Measurements from ENCODE around the gene AP5M1.

AP5M1 gene

DNA sequence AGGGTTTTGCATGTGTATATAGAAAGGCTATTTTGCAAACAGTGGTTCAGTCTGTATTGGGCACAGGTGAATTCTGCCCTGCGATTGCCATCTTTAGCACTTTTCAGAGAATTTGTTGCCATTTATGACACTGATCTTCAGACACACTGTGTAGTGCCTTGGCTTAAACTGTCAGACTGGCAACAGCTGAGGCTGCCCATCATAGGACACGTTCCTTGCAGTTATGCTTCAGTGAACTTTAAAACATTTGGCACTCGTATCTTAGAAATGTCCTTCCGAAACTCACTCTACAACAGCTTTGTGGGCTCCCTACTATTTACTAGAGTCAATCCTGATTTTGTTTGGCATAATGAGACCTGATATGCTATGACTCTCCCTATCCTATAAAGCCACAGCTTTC lies 29.1 kb downstream of the AP5M1 start:
- ChIA-PET POLR2A (no interaction called here), CTCF (interaction anchor here (1.2 to 2.0 kb wide), 3 partner anchors 12 to 810 kb away, joined by 3 to 5 read pairs (median 4); no protein-coding TSS in a partner anchor)
- H3K4me3 ChIP-seq (ENCODE audit: low read depth, low read length): no peak overlapping the region
- TF ChIP-seq, protein P1, sequence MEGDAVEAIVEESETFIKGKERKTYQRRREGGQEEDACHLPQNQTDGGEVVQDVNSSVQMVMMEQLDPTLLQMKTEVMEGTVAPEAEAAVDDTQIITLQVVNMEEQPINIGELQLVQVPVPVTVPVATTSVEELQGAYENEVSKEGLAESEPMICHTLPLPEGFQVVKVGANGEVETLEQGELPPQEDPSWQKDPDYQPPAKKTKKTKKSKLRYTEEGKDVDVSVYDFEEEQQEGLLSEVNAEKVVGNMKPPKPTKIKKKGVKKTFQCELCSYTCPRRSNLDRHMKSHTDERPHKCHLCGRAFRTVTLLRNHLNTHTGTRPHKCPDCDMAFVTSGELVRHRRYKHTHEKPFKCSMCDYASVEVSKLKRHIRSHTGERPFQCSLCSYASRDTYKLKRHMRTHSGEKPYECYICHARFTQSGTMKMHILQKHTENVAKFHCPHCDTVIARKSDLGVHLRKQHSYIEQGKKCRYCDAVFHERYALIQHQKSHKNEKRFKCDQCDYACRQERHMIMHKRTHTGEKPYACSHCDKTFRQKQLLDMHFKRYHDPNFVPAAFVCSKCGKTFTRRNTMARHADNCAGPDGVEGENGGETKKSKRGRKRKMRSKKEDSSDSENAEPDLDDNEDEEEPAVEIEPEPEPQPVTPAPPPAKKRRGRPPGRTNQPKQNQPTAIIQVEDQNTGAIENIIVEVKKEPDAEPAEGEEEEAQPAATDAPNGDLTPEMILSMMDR (IDR thresholded peaks at IDR 0.05; ENCODE audit: insufficient read depth, low read length, missing control alignments): no peak
- DNase-seq (ENCODE audit: low read depth, low spot score): no peak

DNA sequence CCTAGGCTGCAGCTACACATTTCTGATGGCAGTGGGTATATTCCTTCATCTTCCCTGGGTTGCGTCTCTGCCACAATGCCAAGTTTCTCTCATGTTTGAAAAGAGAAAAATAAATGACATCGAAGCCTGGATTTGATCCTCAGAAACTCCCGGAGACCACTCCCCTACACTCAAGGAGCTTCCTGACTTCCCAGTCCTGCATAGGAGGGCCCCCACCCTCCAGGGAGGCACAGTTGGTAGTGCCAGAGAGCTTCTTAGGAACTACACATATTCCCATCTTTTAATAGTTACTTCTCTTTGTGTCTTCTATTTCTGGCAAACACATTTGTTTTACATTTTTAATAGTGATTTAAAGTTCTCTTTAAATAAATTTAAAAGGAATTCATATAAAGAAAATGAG lies 30.7 kb downstream of the AP5M1 start:
- ChIA-PET POLR2A (no interaction called here), CTCF (interaction anchor here (1.2 kb wide), 1 partner anchor 808 kb away, joined by 3 read pairs; no protein-coding TSS in a partner anchor)
- H3K4me3 ChIP-seq (ENCODE audit: low read depth, low read length): no peak overlapping the region
- DNase-seq (ENCODE audit: low read depth, low spot score): no peak
- TF ChIP-seq, protein P1 (IDR thresholded peaks at IDR 0.05; ENCODE audit: insufficient read depth, low read length, missing control alignments): no peak

DNA sequence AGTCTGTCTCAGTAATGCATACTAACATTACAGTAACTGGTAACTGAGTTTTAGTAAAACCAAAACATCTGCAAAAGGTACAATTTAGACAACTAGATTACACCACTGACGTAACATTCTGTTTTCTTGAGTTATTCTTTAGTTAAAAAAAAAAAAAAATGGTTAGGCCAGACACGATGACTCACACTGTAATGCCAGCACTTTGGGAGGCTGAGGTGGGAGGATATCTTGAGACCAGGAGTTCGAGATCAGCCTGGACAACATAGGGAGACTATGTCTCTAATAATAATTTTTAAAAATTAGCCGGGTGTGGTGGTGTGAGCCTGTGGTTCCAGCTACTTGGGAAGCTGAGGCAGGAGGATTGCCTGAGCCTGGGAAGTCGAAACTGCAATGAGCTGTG lies 34.1 kb downstream of the AP5M1 start:
- DNase-seq (ENCODE audit: low read depth, low spot score): no peak
- ChIA-PET POLR2A (no interaction called here), CTCF (interaction anchor here (1.5 kb wide), 1 partner anchor 812 kb away, joined by 6 read pairs; no protein-coding TSS in a partner anchor)
- no peak overlapping the region for H3K4me3 ChIP-seq (ENCODE audit: low read depth, low read length)
- TF ChIP-seq, protein P1 (IDR thresholded peaks at IDR 0.05; ENCODE audit: insufficient read depth, low read length, missing control alignments): no peak

DNA sequence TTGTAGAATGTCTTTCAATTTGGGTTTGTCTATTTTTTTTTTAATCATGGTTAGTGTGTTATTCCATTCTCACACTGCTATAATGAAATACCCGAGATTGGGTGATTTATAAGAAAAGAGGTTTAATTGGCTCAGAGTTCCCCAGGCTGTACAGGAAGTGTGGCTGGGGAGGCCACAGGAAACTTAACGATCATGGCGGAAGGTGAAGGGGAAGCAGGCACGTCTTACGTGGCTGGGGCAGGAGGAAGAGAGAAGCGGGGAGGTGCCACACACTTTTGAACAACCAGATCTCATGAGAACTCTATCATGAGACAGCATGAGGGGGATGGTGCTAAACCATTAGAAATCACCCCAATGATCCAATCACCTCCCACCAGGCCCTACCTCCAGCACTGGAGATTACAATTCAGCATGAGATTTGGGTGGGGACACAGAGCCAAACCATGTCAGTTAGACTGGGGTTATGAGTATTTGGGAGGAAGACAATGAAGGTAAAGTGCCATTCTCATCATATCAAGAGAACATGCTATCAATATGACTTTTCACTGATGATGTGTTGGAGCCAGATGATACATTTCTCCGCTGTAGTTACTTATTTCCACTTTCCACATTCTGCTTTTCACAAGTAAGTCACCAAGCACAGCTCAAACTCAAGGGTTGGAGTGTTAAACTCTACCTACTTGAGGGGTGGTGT lies 45.8 kb downstream of the AP5M1 start:
- H3K4me3 ChIP-seq (ENCODE audit: low read depth, low read length): no peak overlapping the region
- ChIA-PET CTCF (interaction anchor here (1.0 to 3.4 kb wide), 8 partner anchors 7 to 830 kb away, joined by 3 to 85 read pairs (median 4); no protein-coding TSS in a partner anchor), POLR2A (no interaction called here)
- DNase-seq (ENCODE audit: low read depth, low spot score): no peak
- TF ChIP-seq, protein P1 (IDR thresholded peaks at IDR 0.05; ENCODE audit: insufficient read depth, low read length, missing control alignments): no peak

DNA sequence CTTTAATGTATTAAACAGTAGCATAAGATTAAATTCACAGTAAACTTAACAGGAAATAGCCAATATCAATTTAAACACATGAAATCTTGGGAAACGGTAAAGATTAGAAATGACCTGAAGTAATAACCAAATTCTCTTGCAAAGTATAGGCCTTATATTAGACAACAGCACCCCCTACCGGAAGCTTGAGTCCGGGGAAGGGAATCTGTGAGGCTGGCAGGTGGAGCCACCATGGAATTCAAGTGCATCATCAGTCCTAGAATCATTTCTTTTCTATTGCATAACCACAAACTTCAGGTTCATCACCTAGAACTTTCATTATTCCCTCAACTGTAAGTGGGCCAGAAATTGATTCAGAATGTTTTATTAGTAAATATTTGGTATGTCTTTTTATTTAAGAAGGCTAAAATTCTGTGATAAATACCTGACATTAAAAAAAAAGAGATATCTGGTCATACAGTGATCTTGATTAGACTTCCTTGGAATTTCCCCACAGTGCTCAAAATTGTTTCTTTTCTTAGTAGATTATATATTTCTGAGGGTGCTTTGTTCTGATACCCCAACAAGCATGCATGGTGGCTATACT lies 48.6 kb downstream of the AP5M1 start:
- TF ChIP-seq, protein P1 (IDR thresholded peaks at IDR 0.05; ENCODE audit: insufficient read depth, low read length, missing control alignments): peak; percentile 66
- POLR2A ChIA-PET: no interaction called here
- DNase-seq (ENCODE audit: low read depth, low spot score): peak; percentile 21
- CTCF ChIA-PET: interaction anchor here (0.6 to 3.4 kb wide), 15 partner anchors 9 to 1879 kb away, joined by 3 to 85 read pairs (median 3); no protein-coding TSS in a partner anchor
- no peak overlapping the region for H3K4me3 ChIP-seq (ENCODE audit: low read depth, low read length)

DNA sequence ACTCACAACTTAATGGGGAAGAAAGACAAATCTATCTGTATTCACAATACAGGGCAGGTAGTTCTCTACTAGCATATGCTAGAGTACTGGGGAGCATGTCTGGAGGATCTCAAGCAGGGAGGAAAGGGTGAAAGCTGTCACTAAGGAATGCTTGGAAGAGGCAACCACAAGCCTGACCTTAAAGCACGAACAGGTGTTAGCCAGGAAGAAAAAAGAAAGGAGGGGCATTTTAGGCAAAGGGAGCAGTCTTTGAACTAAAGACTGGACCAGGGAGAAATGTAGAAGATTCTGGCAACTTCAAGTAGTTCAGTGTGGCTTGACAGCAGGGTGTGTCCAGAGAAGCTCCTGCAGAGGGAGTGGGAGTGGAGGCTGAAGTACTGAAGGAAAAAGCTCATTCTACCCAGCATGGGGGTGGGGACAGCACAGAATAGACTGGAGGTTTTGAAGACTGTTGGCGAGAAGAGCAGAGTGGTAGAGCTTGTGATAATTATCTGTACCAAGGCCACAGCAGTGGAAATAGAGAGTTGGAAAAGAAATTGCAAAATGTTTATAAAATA lies 50.9 kb downstream of the AP5M1 start:
- CTCF ChIA-PET: interaction anchor here (0.9 to 2.8 kb wide), 4 partner anchors 10 to 833 kb away, joined by 3 to 15 read pairs (median 8); no protein-coding TSS in a partner anchor
- DNase-seq (ENCODE audit: low read depth, low spot score): no peak
- TF ChIP-seq, protein P1 (IDR thresholded peaks at IDR 0.05; ENCODE audit: insufficient read depth, low read length, missing control alignments): no peak
- POLR2A ChIA-PET: no interaction called here
- H3K4me3 ChIP-seq (ENCODE audit: low read depth, low read length): no peak overlapping the region

All from AG04449 (cell line).